Fibroblast of villous mesenchyme (primary cell): ENCODE data around the gene ERCC8. TPM values are rescaled to one million over a fixed set of nuclear protein-coding genes. Genes with fewer than 3 reads are reported as not detected.

ENCODE experiments used
- DNase-seq: peaks from one replicate; pipeline ENCODE4 v3.0.0-alpha.2; 2010; ENCODE audit warnings: low read depth
- H3K4me3 ChIP-seq: 2 replicates; pipeline ENCODE4 v1.5.1; 2011; ENCODE audit warnings: low read depth, mild to moderate bottlenecking, low read length
- CTCF ChIP-seq: IDR thresholded peaks from 2 replicates; pipeline ENCODE4 v1.5.1; 2012; ENCODE audit warnings: low read depth, mild to moderate bottlenecking, low read length; ENCODE audit not compliant: insufficient read depth
- total RNA-seq: library from RNA; depleted of rRNA; stranded (reverse); fragments of >200 nt; gene quantifications from 2 replicates; pipeline ENCODE4 v1.2.3, GENCODE V29; 2012

Gene ERCC8
- total RNA-seq, 1 donor: 19.9 TPM

GRCh38 chr5:60958088-60958487 lies 13.2 kb upstream of the ERCC8 start:
- DNase-seq: no peak
- TF ChIP-seq CTCF: no peak
- H3K4me3 ChIP-seq: no peak overlapping the region

GRCh38 chr5:60955239-60955638 lies 10.4 kb upstream of the ERCC8 start:
- H3K4me3 ChIP-seq: no peak overlapping the region
- no peak for TF ChIP-seq CTCF
- DNase-seq: no peak

DNA sequence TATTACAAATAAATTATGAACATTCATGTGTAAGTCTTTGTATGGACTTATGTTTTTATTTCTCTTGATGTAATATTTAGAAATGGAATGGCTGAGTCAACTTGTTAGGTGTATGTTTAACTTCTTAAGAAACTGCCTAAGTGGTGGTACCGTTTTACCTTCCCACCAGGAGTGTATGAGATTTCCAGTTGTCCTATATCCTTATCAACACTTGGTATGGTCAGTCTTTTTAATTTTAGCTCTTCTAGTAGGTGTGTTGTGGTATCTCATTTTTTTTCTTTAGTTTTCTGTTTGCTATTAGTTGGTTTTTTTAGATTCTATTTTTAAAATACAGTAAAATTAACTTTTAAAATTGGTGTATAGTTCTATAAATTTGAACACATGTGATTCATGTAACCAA lies 3.9 kb upstream of the ERCC8 start:
- TF ChIP-seq CTCF: no peak
- no peak overlapping the region for H3K4me3 ChIP-seq
- DNase-seq: no peak

DNA sequence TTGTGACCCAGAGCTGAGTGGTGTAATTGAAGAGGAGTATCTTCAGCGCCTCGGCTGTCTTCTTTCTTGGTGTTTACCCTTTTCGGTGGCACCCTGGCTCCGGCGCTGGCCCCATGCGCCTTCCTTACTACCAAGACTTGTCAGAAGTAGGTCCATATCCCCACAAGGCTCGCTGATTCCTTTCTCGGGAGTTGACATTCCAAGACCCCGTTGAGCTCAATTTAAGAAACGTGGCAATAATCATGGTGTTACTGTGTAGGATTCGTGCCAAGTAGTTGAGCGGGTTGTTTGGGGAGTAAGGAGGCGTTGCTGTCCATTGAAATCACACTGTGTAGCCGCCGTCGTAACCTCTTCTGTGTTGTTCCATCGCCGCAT lies 930 bp upstream of the ERCC8 start:
- peak; percentile 70 for DNase-seq
- H3K4me3 ChIP-seq: peak overlapping the region; percentile 88
- no peak for TF ChIP-seq CTCF

GRCh38 chr5:60943624-60944023 lies 1.2 kb downstream of the ERCC8 start:
- no peak for TF ChIP-seq CTCF
- no peak for DNase-seq
- H3K4me3 ChIP-seq: no peak overlapping the region

- DNase-seq: peak; percentile 11
These were observed 15.8 kb downstream of the ERCC8 start for GRCh38 chr5:60929024-60929423.

More at GRCh38 chr5:60929024-60929423, 15.8 kb downstream of the ERCC8 start:
- TF ChIP-seq CTCF: peak; percentile 23
- no peak overlapping the region for H3K4me3 ChIP-seq
